ENCODE measurements around the gene NDRG4. TPM values are rescaled to one million over a fixed set of nuclear protein-coding genes. Genes with fewer than 3 reads are reported as not detected.

Gene NDRG4
- total and polyA plus RNA-seq, 2 donors (not counting 1 experiment from before 2014, with no cell fraction given), result 0.96 to 1.1 TPM

DNA sequence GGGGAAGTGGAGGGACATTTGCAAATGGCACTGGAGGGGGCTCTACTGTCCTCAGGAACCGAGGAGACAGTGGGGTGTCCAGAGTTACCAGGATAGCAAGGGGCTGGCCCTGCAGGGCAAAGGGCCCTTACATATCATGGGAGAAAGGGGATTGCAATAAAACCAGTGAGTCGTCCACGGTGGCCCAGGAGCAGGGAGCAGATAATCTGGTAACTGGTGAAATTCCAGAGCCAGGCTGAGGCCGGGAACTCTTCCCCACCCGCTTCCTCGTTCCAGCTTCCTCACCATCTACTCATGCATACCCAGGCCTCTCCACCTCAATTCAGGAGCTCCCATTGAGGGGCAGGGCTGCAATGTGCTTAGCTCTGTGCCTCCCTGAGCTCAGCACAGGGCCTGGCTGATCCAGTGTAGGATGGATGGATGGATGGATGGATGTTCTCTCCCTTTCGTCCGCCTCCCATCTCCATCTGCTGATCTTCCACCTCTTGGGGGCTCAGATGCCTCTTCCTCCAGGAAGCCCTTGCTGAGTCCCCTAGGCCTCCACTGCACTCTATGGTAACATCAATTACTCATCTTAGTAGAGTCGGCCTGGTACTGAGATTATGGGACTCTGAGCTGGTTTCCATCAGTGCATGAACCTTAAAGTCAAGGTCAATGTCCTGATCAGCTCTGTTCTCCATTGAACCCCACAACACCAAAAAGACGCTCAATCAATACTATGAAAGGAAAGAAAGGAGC is 41.2 kb upstream of the NDRG4 start:
- Histone ChIP-seq H3K27ac (ENCODE audit: low read length in 2 of 2) (no peak overlapping the region), H3K79me2 (ENCODE audit: control insufficient read depth, insufficient read depth, low read length) (no peaks in the 10 kb centered on the region), H3K9me3 (ENCODE audit: control extremely low read depth in 1 of 3, control insufficient read depth in 2 of 3, insufficient read depth in 1 of 3, low read length in 2 of 3) (no peaks in the 10 kb centered on the region), H2AFZ (ENCODE audit: insufficient read depth, low read depth, low read length, poor library complexity, severe bottlenecking) (no peak overlapping the region), H3K27me3 (replicated peaks in 1 of 4; ENCODE audit: control extremely low read depth in 1 of 4, control insufficient read depth in 3 of 4, insufficient read depth in 4 of 4, low read length in 3 of 4) (peaks cover 0 to 14% (median 5%) of the 10 kb centered on the region in 4 experiments), H3K36me3 (replicated peaks in 1 of 2; ENCODE audit: control extremely low read depth in 1 of 2, control insufficient read depth in 1 of 2, extremely low read depth in 1 of 2, insufficient read depth in 2 of 2, low read length in 1 of 2) (no peaks in the 10 kb centered on the region), H3K4me3 (ENCODE audit: control extremely low read depth in 1 of 5, extremely low read depth in 1 of 5, insufficient read depth in 1 of 5, low read depth in 2 of 5, low read length in 4 of 5) (no peak overlapping the region), H3K4me2 (replicated peaks; ENCODE audit: low read depth, low read length, poor library complexity, severe bottlenecking) (no peak overlapping the region), H4K20me1 (ENCODE audit: control insufficient read depth, insufficient read depth, low read length, poor library complexity, severe bottlenecking) (no peaks in the 10 kb centered on the region), H3K9ac (ENCODE audit: low read length) (no peak overlapping the region), H3K4me1 (ENCODE audit: control insufficient read depth in 2 of 2, insufficient read depth in 2 of 2, low read length in 2 of 2) (peaks cover under 1 to 4% of the 10 kb centered on the region in 2 donors)
- Mint-ChIP-seq H3K27ac (no peak overlapping the region), H3K27me3 (peaks cover 21% of the 10 kb centered on the region), H3K4me1 (peaks cover 3% of the 10 kb centered on the region), H3K4me3 (no peak overlapping the region), H3K9me3 (ENCODE audit: insufficient read depth) (no peaks in the 10 kb centered on the region)
- DNase-seq, result no peak
- intact Hi-C loops (cut with micrococcal nuclease), result no loop called here
- 95% methylated on average over 5 of the region's 10 CpGs for WGBS (ENCODE audit: insufficient coverage)
- TF ChIP-seq, protein P1, sequence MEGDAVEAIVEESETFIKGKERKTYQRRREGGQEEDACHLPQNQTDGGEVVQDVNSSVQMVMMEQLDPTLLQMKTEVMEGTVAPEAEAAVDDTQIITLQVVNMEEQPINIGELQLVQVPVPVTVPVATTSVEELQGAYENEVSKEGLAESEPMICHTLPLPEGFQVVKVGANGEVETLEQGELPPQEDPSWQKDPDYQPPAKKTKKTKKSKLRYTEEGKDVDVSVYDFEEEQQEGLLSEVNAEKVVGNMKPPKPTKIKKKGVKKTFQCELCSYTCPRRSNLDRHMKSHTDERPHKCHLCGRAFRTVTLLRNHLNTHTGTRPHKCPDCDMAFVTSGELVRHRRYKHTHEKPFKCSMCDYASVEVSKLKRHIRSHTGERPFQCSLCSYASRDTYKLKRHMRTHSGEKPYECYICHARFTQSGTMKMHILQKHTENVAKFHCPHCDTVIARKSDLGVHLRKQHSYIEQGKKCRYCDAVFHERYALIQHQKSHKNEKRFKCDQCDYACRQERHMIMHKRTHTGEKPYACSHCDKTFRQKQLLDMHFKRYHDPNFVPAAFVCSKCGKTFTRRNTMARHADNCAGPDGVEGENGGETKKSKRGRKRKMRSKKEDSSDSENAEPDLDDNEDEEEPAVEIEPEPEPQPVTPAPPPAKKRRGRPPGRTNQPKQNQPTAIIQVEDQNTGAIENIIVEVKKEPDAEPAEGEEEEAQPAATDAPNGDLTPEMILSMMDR (IDR thresholded peaks at IDR 0.05), result no peak
- TF ChIP-seq EZH2 (IDR thresholded peaks at IDR 0.05; ENCODE audit: borderline replicate concordance, insufficient read depth, low read depth, low read length, poor library complexity, severe bottlenecking), result no peak
- ChIA-PET CTCF (no interaction called here), POLR2A (no interaction called here)
- no peak for ATAC-seq (ENCODE audit: low read depth)
